Adrenal gland (tissue), 12 donors: ENCODE results near the gene HDGFL3. TPM values are rescaled to one million over a fixed set of nuclear protein-coding genes. Genes with fewer than 3 reads are reported as not detected.
"Not testable (repeated sequence)": the region's sequence is repeated elsewhere in the genome, so short reads cannot be mapped to it uniquely, and the experiment has no call there.

Experiments
- DNase-seq, 7 donors: peaks; one replicate each; pipeline ENCODE4 v3.0.0-alpha.2; 2019 to 2020
- H3K27ac ChIP-seq, 5 donors: fragments of 200-600 bp; sonication (generic) in 4 of 5; 1 replicate in 3 of 5; 2 replicates in 2 of 5; pipeline versions ENCODE4 v1.5.1 to v1.8.0; 2016 to 2020; ENCODE audit warnings: mild to moderate bottlenecking in 1 of 5
- H3K27me3 ChIP-seq: fragments of 200-600 bp; 2 replicates; pipeline ENCODE4 v1.8.0; 2021
- H3K36me3 ChIP-seq, 2 donors: fragments of 200-600 bp; replicated peaks in 1 of 2; 1 replicate in 1 of 2; 2 replicates in 1 of 2; pipeline versions ENCODE4 v1.5.1 to v1.8.0; 2018 to 2022
- H3K4me1 ChIP-seq, 2 donors: fragments of 200-600 bp; replicated peaks in 1 of 2; 1 replicate in 1 of 2; 2 replicates in 1 of 2; pipeline versions ENCODE4 v1.5.1 to v1.8.0; 2018 to 2021
- H3K4me3 ChIP-seq, 4 donors: fragments of 200-600 bp; sonication (generic) in 3 of 4; one replicate each; pipeline ENCODE4 v1.5.1; 2016 to 2018
- H3K9me3 ChIP-seq, 3 donors: fragments of 200-600 bp; sonication (generic) in 1 of 3; replicated peaks in 1 of 3; 1 replicate in 2 of 3; 2 replicates in 1 of 3; pipeline versions ENCODE4 v1.5.1 to v1.8.0; 2016 to 2021
- CTCF ChIP-seq, 6 experiments: fragments of 450-650 bp in 4 of 6; fragments of 200-600 bp in 2 of 6; sonication (generic) in 1 of 6; IDR thresholded peaks; 1 replicate in 5 of 6; 2 replicates in 1 of 6; pipeline versions ENCODE4 v1.5.1 to v1.8.0; 2016 to 2021; ENCODE audit warnings: antibody characterized with exemption in 6 of 6, mild to moderate bottlenecking in 2 of 6, moderate library complexity in 1 of 6
- POLR2A ChIP-seq, 2 donors: fragments of 450-650 bp; IDR thresholded peaks; one replicate each; pipeline ENCODE4 v1.6.1; 2017; ENCODE audit warnings: antibody characterized with exemption in 2 of 2, mild to moderate bottlenecking in 2 of 2, moderate library complexity in 1 of 2
- WGBS, 4 donors: extraction: QIAGEN DNeasy Blood & Tissue Kit in 2 of 4; methylation state at CpG; one replicate each; pipeline versions ENCODE4 v1.1.5 to v1.1.7; 2013 to 2017; 5-methylcytosine and 5-hydroxymethylcytosine counted together
- intact Hi-C, 2 donors: fragments of 100-400 bp; cut with DNase I; formaldehyde crosslinking; loops; one replicate each; pipeline versions ENCODE4 v1.14.1 to v1.15.0; 2022 to 2023
- polyA plus RNA-seq, 3 donors: library from polyadenylated mRNA; stranded (reverse); fragments of 200-250 nt in 2 of 3; fragments of 350-450 nt in 1 of 3; fragmentation: Illumina TruSeq in 1 of 3; extraction: RNeasy Lipid Tissue Mini Kit (QIAGEN cat#74804) in 1 of 3; gene quantifications; one replicate each; pipeline ENCODE4 v1.2.3, GENCODE V29; 2013 to 2014
- total RNA-seq, 9 donors: library from RNA; depleted of rRNA in 4 of 9; stranded (reverse); fragments of >200 nt in 4 of 9; fragments of 120-200 nt in 1 of 9; fragmentation: NEBNext Ultra II Directional in 1 of 9; extraction: Animal tissue kit (Norgen Biotek cat#: 25700) in 1 of 9; gene quantifications; one replicate each; pipeline versions ENCODE4 v1.1.0 to v1.2.4, GENCODE V29; 2013 to 2023
- donor health status: healthy with polysubstance abuse.
- donor health status: Bipolar disorder and iron deficiency.
- donor health status: DM: yes; HTN: yes; CAD: no.
- donor health status: DM: no; HTN: no; CAD: no.
- donor health status: DM: no; HTN: no; CAD: no.
- donor health status: DM: yes; HTN: yes; CAD: no.

The HDGFL3 gene
- total and polyA plus RNA-seq, 12 donors, result 9.3 to 82.2 (median 52.9) TPM

GRCh38 chr15:83248151-83249029, 40.8 kb upstream of the HDGFL3 start:
- Histone ChIP-seq H3K36me3 (no peaks in the 10 kb centered on the region), H3K27me3 (peaks cover 18% of the 10 kb centered on the region), H3K9me3 (no peaks in the 10 kb centered on the region), H3K4me3 (no peak overlapping the region), H3K27ac (no peak overlapping the region), H3K4me1 (peaks cover 0 to 3% of the 10 kb centered on the region in 2 donors)
- TF ChIP-seq POLR2A (IDR thresholded peaks at IDR 0.05), result no peak
- peak; percentile 79 to 97 (median 84) for TF ChIP-seq CTCF (IDR thresholded peaks at IDR 0.05)
- intact Hi-C loops, result loop anchor here in 1 of 2 donors (5.0 kb wide), 1 partner anchor 309 kb away; no protein-coding TSS in a partner anchor
- 12 to 30% (median 24%) methylated on average over 6 to 11 of the region's 11 CpGs for WGBS, 4 donors
- peak in 4 of 7 donors; percentile 10 to 37 (median 24) for DNase-seq

GRCh38 chr15:83243634-83244033, 36.0 kb upstream of the HDGFL3 start:
- no peak overlapping the region for H3K27ac ChIP-seq
- intact Hi-C loops, result no loop called here
- peaks cover 0 to 3% of the 10 kb centered on the region in 2 donors for H3K4me1 ChIP-seq
- H3K4me3 ChIP-seq, result no peak overlapping the region
- WGBS, 4 donors, result 65 to 72% (median 67%) methylated on average over 8 of the region's 8 CpGs
- DNase-seq, result no peak
- TF ChIP-seq POLR2A (IDR thresholded peaks at IDR 0.05) (no peak), CTCF (IDR thresholded peaks at IDR 0.05) (no peak)
- H3K9me3 ChIP-seq, result no peaks in the 10 kb centered on the region
- peaks cover 10% of the 10 kb centered on the region for H3K27me3 ChIP-seq
- no peaks in the 10 kb centered on the region for H3K36me3 ChIP-seq

- no peak for TF ChIP-seq POLR2A (IDR thresholded peaks at IDR 0.05)
- TF ChIP-seq CTCF (IDR thresholded peaks at IDR 0.05), result no peak
- H3K9me3 ChIP-seq, result no peaks in the 10 kb centered on the region
- no peak overlapping the region for H3K4me3 ChIP-seq
- intact Hi-C loops, result no loop called here
- DNase-seq, result no peak
- no peaks in the 10 kb centered on the region for H3K4me1 ChIP-seq
- H3K36me3 ChIP-seq, result no peaks in the 10 kb centered on the region
- no peak overlapping the region for H3K27ac ChIP-seq
- WGBS, 4 donors, result 91 to 96% (median 93%) methylated on average over 21 of the region's 21 CpGs
- no peaks in the 10 kb centered on the region for H3K27me3 ChIP-seq
Observed at GRCh38 chr15:83230242-83230641, 22.6 kb upstream of the HDGFL3 start.

- H3K4me3 ChIP-seq, result no peak overlapping the region
- intact Hi-C loops, result no loop called here
- TF ChIP-seq CTCF (IDR thresholded peaks at IDR 0.05), result no peak
- no peak for TF ChIP-seq POLR2A (IDR thresholded peaks at IDR 0.05)
- no peaks in the 10 kb centered on the region for H3K4me1 ChIP-seq
- H3K27ac ChIP-seq, result no peak overlapping the region
- WGBS, 4 donors, result 80 to 84% (median 81%) methylated on average over 9 of the region's 9 CpGs
- H3K36me3 ChIP-seq, result no peaks in the 10 kb centered on the region
- H3K27me3 ChIP-seq, result no peaks in the 10 kb centered on the region
- H3K9me3 ChIP-seq, result no peaks in the 10 kb centered on the region
- DNase-seq, result no peak
Observed at GRCh38 chr15:83225449-83225848, 17.8 kb upstream of the HDGFL3 start.

- H3K4me3 ChIP-seq, H3K36me3 ChIP-seq, H3K4me1 ChIP-seq, H3K27ac ChIP-seq, DNase-seq, H3K9me3 ChIP-seq, H3K27me3 ChIP-seq, intact Hi-C loops: not testable (repeated sequence)
- 87 to 95% (median 94%) methylated on average over 8 to 9 of the region's 9 CpGs; no CpG with 5 or more reads in 1 of the 4 donors for WGBS, 4 donors
Observed at GRCh38 chr15:83221781-83222180, 14.2 kb upstream of the HDGFL3 start.
